Liver (tissue), 9 donors: ENCODE measurements around the gene SERPINA6. TPM values are rescaled to one million over a fixed set of nuclear protein-coding genes. Genes with fewer than 3 reads are reported as not detected.
A peak's percentile ranks its signal among the peaks of the same experiment; 100 is the strongest.

ENCODE experiments used
- DNase-seq: peaks from one replicate; pipeline ENCODE4 v3.0.0-alpha.2; 2017; ENCODE audit warnings: low spot score
- H3K27ac ChIP-seq, 2 donors: one replicate each; pipeline ENCODE4 v1.7.0; 2013; ENCODE audit warnings: inconsistent platforms in 2 of 2, low read length in 2 of 2, control low read depth in 1 of 2, low read depth in 1 of 2, mild to moderate bottlenecking in 1 of 2
- H3K27me3 ChIP-seq, 4 donors: one replicate each; pipeline versions ENCODE4 v1.6.1 to v1.7.0; 2013; ENCODE audit warnings: low read length in 3 of 4, inconsistent platforms in 1 of 4, mild to moderate bottlenecking in 1 of 4, moderate library complexity in 1 of 4; ENCODE audit not compliant: control insufficient read depth in 4 of 4, insufficient read depth in 4 of 4
- H3K36me3 ChIP-seq, 4 donors: one replicate each; pipeline versions ENCODE4 v1.6.1 to v1.7.0; 2013; ENCODE audit warnings: low read length in 3 of 4, mild to moderate bottlenecking in 3 of 4, low read depth in 1 of 4, moderate library complexity in 1 of 4; ENCODE audit not compliant: control insufficient read depth in 4 of 4, insufficient read depth in 3 of 4
- H3K4me1 ChIP-seq, 4 donors: one replicate each; pipeline versions ENCODE4 v1.6.1 to v1.7.0; 2013; ENCODE audit warnings: low read length in 3 of 4, mild to moderate bottlenecking in 3 of 4, moderate library complexity in 1 of 4; ENCODE audit not compliant: control insufficient read depth in 4 of 4, insufficient read depth in 4 of 4
- H3K4me3 ChIP-seq, 3 donors: one replicate each; pipeline versions ENCODE4 v1.6.1 to v1.7.0; 2013; ENCODE audit warnings: low read length in 3 of 3, control low read depth in 1 of 3, low read depth in 1 of 3, mild to moderate bottlenecking in 1 of 3
- H3K9ac ChIP-seq, 2 donors: one replicate each; pipeline ENCODE4 v1.7.0; 2013; ENCODE audit warnings: low read length in 2 of 2, mild to moderate bottlenecking in 2 of 2, moderate library complexity in 2 of 2, control low read depth in 1 of 2, low read depth in 1 of 2
- H3K9me3 ChIP-seq, 4 donors: one replicate each; pipeline versions ENCODE4 v1.6.1 to v1.7.0; 2013; ENCODE audit warnings: low read length in 3 of 4; ENCODE audit not compliant: control insufficient read depth in 4 of 4
- EGR1 ChIP-seq, 2 donors: IDR thresholded peaks; 2 replicates each; pipeline ENCODE4 v1.6.1; 2016 to 2018; ENCODE audit warnings: antibody characterized with exemption in 2 of 2, low read depth in 2 of 2
- FOXA1 ChIP-seq: IDR thresholded peaks from 2 replicates; pipeline ENCODE4 v1.6.1; 2016; ENCODE audit warnings: antibody characterized with exemption
- FOXA2 ChIP-seq: IDR thresholded peaks from 2 replicates; pipeline ENCODE4 v1.6.1; 2016; ENCODE audit warnings: antibody characterized with exemption
- GABPA ChIP-seq, 2 donors: IDR thresholded peaks in 1 of 2; conservative IDR thresholded peaks in 1 of 2; 2 replicates each; pipeline ENCODE4 v1.6.1; 2016; ENCODE audit warnings: antibody characterized with exemption in 2 of 2, mild to moderate bottlenecking in 1 of 2, moderate library complexity in 1 of 2
- HNF4A ChIP-seq, 2 donors: conservative IDR thresholded peaks; 2 replicates each; pipeline ENCODE4 v1.6.1; 2016; ENCODE audit warnings: antibody characterized with exemption in 2 of 2, mild to moderate bottlenecking in 2 of 2
- HNF4G ChIP-seq: IDR thresholded peaks from 2 replicates; pipeline ENCODE4 v1.6.1; 2016; ENCODE audit warnings: antibody characterized with exemption
- JUND ChIP-seq, 2 donors: IDR thresholded peaks; 2 replicates each; pipeline ENCODE4 v1.6.1; 2016; ENCODE audit warnings: antibody characterized with exemption in 2 of 2
- NR2F2 ChIP-seq: IDR thresholded peaks from 2 replicates; pipeline ENCODE4 v1.6.1; 2016; ENCODE audit warnings: antibody characterized with exemption
- RAD21 ChIP-seq, 2 donors: IDR thresholded peaks; 2 replicates each; pipeline ENCODE4 v1.6.1; 2016; ENCODE audit warnings: antibody characterized with exemption in 2 of 2, mild to moderate bottlenecking in 2 of 2
- RXRA ChIP-seq, 2 donors: IDR thresholded peaks; 2 replicates each; pipeline ENCODE4 v1.6.1; 2017 to 2018; ENCODE audit warnings: antibody characterized with exemption in 2 of 2, mild to moderate bottlenecking in 1 of 2
- SP1 ChIP-seq: IDR thresholded peaks from 2 replicates; pipeline ENCODE4 v1.6.1; 2018; ENCODE audit warnings: antibody characterized with exemption, mild to moderate bottlenecking
- TAF1 ChIP-seq: conservative IDR thresholded peaks from 2 replicates; pipeline ENCODE4 v1.6.1; 2016; ENCODE audit warnings: antibody characterized with exemption, mild to moderate bottlenecking
- YY1 ChIP-seq: IDR thresholded peaks from 2 replicates; pipeline ENCODE4 v1.6.1; 2016; ENCODE audit warnings: antibody characterized with exemption, mild to moderate bottlenecking
- WGBS: extraction: QIAGEN DNeasy Blood & Tissue Kit; methylation state at CpG from one replicate; pipeline ENCODE4 v1.1.7; 2013; 5-methylcytosine and 5-hydroxymethylcytosine counted together
- polyA plus RNA-seq, 2 donors: library from polyadenylated mRNA; stranded (reverse) in 1 of 2; unstranded in 1 of 2; fragments of 200-250 nt in 1 of 2; fragments of >200 nt in 1 of 2; fragmentation: Nextera tagmentation in 1 of 2; extraction: Ambion mirVana in 1 of 2; gene quantifications; one replicate each; pipeline versions ENCODE4 v1.2.1 to v1.2.3, GENCODE V29; 2013 to 2015
- total RNA-seq, 2 donors: library from RNA; depleted of rRNA; stranded (reverse); fragments of >200 nt; gene quantifications; one replicate each; pipeline ENCODE4 v1.2.3, GENCODE V29; 2014
- TF ChIP-seq, protein P1 (sequence below): IDR thresholded peaks from 2 replicates; pipeline ENCODE4 v1.6.1; 2016; ENCODE audit warnings: antibody characterized with exemption
- TF ChIP-seq, protein P2 (sequence below): IDR thresholded peaks from 2 replicates; pipeline ENCODE4 v1.6.1; 2016; ENCODE audit warnings: antibody characterized with exemption
- TF ChIP-seq, protein P3 (sequence below): fragments of 150-350 bp; IDR thresholded peaks from 2 replicates; pipeline ENCODE4 v1.5.1; 2017; ENCODE audit warnings: improper control_type of control experiment, low read depth, low read length; ENCODE audit not compliant: missing input control
- TF ChIP-seq, protein P4 (sequence below): IDR thresholded peaks from 2 replicates; pipeline ENCODE4 v1.6.1; 2016; ENCODE audit warnings: antibody characterized with exemption, mild to moderate bottlenecking
- TF ChIP-seq, protein P5 (sequence below): IDR thresholded peaks from 2 replicates; pipeline ENCODE4 v1.6.1; 2016; ENCODE audit warnings: antibody characterized with exemption
- donor health status: healthy.
- donor health status: healthy.
- donor health status: healthy.
- donor health status: healthy.
- donor health status: healthy.

SERPINA6 gene, protein sequence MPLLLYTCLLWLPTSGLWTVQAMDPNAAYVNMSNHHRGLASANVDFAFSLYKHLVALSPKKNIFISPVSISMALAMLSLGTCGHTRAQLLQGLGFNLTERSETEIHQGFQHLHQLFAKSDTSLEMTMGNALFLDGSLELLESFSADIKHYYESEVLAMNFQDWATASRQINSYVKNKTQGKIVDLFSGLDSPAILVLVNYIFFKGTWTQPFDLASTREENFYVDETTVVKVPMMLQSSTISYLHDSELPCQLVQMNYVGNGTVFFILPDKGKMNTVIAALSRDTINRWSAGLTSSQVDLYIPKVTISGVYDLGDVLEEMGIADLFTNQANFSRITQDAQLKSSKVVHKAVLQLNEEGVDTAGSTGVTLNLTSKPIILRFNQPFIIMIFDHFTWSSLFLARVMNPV
- total RNA-seq (100 to 1,000 TPM; 188 to 330 TPM), polyA plus RNA-seq (100 to 1,000 TPM; 327 to 357 TPM)

DNA sequence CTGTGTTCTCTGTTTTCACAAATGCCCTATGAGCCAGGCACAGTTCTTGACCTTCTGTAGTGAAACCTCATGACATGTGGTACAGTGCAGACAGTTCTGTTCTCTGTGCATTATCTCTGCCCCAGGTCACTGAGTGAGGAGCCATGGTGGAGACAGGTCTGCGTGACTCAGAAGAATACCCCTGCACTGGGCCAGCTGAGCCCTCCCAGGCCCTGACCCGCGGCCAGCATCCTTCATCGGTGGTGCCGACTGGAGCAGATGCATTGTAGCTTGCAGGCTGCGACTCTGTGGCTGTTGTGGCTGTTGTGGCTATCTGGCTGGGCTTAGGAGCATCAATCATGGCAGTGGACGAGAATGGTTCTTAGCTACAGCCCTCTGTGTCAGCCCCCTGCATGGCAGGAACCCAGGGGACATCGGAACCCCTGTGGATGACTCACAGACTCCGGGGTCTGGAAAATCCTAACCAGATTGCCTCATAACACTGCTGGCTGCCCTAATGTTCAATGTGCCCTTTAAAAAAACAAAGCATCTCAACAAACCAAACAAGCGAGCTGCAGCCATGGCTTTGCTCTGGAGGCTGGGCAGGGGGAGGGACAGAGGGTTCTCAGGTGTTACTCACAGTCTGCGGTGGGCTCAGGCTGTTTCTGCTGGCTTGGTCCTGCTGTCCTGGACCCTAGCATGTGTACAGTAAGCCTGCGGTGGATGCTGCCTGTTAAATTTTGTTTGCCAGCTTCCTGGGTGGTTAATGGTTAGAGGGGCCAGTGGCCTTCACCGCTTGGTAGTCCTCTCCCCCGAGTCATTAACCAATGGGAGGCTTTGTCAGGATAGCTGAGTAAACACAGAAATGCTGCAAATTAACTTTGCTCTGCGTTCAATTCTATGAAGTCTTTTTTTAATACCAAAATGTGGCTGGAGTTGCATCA lies at the start of gene SERPINA6:
TSS of gene SERPINA6 (minus strand) at position 689 of the 923 bp plus-strand sequence. CDS start 8,688 bp downstream, outside the sequence.
- Histone ChIP-seq H3K36me3 (no peaks in the 10 kb centered on the region), H3K4me3 (peak within 1 kb of the TSS; percentile 56 to 86 (median 77)), H3K27ac (peak within 1 kb of the TSS; percentile 96 to 97), H3K4me1 (peaks cover 0 to 33% (median 16%) of the 10 kb centered on the region in 4 donors), H3K9ac (peak within 1 kb of the TSS; percentile 30 to 85), H3K27me3 (no peaks in the 10 kb centered on the region), H3K9me3 (no peaks in the 10 kb centered on the region)
- 27% methylated on average over 15 of the region's 15 CpGs for WGBS
- TF ChIP-seq NR2F2 (no peak), RXRA (IDR thresholded peaks at IDR 0.05) (peak; percentile 77 to 91), SP1 (peak; percentile 89), FOXA2 (peak; percentile 97), YY1 (peak; percentile 82), EGR1 (IDR thresholded peaks at IDR 0.05; ENCODE audit: low read depth in 2 of 2) (no peak), JUND (IDR thresholded peaks at IDR 0.05) (peak; percentile 17 to 59), HNF4A (conservative IDR thresholded peaks at IDR 0.05) (peak; percentile 63 to 74), TAF1 (peak; percentile 60), HNF4G (peak; percentile 2), RAD21 (IDR thresholded peaks at IDR 0.05) (peak; percentile 41 to 45), FOXA1 (peak; percentile 95), GABPA (IDR thresholded peaks at IDR 0.05 in 1 of 2, conservative IDR thresholded peaks at IDR 0.05 in 1 of 2) (no peak)
- TF ChIP-seq, protein P1, sequence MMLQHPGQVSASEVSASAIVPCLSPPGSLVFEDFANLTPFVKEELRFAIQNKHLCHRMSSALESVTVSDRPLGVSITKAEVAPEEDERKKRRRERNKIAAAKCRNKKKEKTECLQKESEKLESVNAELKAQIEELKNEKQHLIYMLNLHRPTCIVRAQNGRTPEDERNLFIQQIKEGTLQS: peak; percentile 38
- TF ChIP-seq, protein P2, sequence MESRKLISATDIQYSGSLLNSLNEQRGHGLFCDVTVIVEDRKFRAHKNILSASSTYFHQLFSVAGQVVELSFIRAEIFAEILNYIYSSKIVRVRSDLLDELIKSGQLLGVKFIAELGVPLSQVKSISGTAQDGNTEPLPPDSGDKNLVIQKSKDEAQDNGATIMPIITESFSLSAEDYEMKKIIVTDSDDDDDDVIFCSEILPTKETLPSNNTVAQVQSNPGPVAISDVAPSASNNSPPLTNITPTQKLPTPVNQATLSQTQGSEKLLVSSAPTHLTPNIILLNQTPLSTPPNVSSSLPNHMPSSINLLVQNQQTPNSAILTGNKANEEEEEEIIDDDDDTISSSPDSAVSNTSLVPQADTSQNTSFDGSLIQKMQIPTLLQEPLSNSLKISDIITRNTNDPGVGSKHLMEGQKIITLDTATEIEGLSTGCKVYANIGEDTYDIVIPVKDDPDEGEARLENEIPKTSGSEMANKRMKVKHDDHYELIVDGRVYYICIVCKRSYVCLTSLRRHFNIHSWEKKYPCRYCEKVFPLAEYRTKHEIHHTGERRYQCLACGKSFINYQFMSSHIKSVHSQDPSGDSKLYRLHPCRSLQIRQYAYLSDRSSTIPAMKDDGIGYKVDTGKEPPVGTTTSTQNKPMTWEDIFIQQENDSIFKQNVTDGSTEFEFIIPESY: peak; percentile 71
- TF ChIP-seq, protein P3, sequence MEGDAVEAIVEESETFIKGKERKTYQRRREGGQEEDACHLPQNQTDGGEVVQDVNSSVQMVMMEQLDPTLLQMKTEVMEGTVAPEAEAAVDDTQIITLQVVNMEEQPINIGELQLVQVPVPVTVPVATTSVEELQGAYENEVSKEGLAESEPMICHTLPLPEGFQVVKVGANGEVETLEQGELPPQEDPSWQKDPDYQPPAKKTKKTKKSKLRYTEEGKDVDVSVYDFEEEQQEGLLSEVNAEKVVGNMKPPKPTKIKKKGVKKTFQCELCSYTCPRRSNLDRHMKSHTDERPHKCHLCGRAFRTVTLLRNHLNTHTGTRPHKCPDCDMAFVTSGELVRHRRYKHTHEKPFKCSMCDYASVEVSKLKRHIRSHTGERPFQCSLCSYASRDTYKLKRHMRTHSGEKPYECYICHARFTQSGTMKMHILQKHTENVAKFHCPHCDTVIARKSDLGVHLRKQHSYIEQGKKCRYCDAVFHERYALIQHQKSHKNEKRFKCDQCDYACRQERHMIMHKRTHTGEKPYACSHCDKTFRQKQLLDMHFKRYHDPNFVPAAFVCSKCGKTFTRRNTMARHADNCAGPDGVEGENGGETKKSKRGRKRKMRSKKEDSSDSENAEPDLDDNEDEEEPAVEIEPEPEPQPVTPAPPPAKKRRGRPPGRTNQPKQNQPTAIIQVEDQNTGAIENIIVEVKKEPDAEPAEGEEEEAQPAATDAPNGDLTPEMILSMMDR: no peak
- TF ChIP-seq, protein P4, sequence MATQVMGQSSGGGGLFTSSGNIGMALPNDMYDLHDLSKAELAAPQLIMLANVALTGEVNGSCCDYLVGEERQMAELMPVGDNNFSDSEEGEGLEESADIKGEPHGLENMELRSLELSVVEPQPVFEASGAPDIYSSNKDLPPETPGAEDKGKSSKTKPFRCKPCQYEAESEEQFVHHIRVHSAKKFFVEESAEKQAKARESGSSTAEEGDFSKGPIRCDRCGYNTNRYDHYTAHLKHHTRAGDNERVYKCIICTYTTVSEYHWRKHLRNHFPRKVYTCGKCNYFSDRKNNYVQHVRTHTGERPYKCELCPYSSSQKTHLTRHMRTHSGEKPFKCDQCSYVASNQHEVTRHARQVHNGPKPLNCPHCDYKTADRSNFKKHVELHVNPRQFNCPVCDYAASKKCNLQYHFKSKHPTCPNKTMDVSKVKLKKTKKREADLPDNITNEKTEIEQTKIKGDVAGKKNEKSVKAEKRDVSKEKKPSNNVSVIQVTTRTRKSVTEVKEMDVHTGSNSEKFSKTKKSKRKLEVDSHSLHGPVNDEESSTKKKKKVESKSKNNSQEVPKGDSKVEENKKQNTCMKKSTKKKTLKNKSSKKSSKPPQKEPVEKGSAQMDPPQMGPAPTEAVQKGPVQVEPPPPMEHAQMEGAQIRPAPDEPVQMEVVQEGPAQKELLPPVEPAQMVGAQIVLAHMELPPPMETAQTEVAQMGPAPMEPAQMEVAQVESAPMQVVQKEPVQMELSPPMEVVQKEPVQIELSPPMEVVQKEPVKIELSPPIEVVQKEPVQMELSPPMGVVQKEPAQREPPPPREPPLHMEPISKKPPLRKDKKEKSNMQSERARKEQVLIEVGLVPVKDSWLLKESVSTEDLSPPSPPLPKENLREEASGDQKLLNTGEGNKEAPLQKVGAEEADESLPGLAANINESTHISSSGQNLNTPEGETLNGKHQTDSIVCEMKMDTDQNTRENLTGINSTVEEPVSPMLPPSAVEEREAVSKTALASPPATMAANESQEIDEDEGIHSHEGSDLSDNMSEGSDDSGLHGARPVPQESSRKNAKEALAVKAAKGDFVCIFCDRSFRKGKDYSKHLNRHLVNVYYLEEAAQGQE: peak; percentile 89
- TF ChIP-seq, protein P5, sequence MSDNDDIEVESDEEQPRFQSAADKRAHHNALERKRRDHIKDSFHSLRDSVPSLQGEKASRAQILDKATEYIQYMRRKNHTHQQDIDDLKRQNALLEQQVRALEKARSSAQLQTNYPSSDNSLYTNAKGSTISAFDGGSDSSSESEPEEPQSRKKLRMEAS: peak; percentile 48
- peak; percentile 52 for DNase-seq
